ENCODE measurements around the gene TOMM20.
A peak's percentile ranks its signal among the peaks of the same experiment; 100 is the strongest.
"Not testable (repeated sequence)": the region's sequence is repeated elsewhere in the genome, so short reads cannot be mapped to it uniquely, and the experiment has no call there.

TOMM20 gene

GRCh38 chr1:235128456-235129328 lies at the start of gene TOMM20:
TSS of gene TOMM20 (minus strand) at chr1:235128837. CDS start at chr1:235128715, 122 bp downstream.
- peak; percentile 68 for DNase-seq

GRCh38 chr1:235176486-235176885 lies 47.8 kb upstream of the TOMM20 start:
- DNase-seq: no peak

DNA sequence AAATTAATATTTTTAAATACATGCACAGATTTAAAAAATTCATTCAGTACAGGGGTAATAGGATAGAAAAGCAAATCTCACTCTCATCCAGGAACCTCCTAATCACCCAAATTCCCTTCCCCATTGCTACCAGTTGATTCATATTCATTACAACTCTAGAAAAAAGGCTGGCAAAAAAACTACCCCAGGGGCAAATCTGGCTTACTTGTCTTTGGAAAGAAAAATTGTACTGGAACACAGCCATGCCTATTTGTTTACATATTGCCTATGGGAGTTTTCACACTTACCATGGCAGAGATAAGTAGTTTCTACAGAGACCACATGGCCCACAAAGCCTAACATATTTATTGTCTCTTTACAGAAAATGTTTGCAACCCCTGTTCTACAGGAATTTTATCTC lies 41.3 kb upstream of the TOMM20 start:
- no peak for DNase-seq

- DNase-seq: no peak
Measured at GRCh38 chr1:235168375-235168774, 39.7 kb upstream of the TOMM20 start.

- DNase-seq: no peak
Measured at GRCh38 chr1:235161685-235162327, 33.2 kb upstream of the TOMM20 start.

DNA sequence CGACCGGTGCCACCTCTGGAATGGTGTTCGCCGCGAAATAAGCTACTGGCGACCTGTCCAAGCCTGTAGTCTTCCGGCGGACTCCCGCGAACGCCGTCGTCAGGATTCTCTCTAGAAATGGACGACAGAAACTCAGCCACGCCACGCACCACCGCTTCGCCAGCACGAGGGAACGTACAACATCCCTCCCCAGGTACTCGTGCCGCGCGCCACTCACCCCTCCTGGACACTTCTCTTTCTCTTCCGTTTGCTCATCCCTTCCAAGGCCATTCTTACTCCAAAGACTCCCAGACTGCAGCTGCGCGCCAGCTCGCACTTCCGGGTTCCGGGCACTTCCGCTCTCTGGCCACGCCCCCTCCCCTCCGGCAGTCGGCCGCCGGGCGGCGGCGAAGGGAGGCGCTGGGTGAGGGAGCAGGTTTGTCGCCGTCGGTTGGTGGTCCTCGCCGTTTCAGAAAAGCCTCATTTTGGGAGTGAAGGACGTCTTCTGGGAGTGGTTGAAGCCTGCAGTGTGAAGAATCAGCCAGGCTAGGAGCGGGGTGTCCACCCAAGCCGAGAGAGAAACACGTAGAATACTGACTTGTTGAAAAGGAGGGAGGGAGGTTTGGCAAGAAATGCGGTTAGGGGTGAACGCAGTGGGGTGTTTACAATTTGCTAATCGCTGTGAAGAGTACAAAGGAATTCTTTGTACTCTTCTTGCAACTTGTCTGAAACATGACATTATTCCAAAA lies 32.5 kb upstream of the TOMM20 start, which contains the start of gene RBM34:
Gene RBM34, minus strand, starts transcription at position 294 of the 728 bp plus-strand sequence. Its CDS starts 24 bp downstream, at position 270.
- DNase-seq: peak; percentile 22

DNA sequence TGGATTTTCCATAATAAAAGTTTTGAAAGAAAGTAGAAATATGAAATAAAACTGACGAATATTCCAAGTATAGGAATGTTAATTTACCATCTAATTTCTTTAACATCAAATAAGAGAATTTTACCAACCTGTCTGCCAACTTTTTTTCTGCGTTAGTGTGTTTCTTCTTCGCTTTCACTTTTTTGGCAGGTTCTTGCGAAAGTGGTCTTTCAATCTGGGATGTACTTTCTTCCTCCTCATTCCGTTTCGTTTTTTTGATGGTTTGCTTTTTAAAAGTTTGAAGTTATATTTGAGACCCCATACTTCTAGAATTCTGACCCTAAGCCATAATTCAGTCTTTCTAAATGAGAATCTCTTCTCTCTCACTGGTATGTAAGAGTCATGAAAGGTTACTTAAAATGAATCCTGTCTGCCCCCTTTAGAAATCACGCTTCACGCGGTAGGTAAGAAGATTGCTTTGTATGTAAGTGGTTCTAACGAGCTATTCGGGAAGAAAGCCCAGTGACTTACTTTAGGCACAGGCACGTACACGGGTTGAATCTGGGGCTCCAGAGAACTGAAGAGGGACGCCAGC lies 31.8 kb upstream of the TOMM20 start:
- DNase-seq: no peak

DNA sequence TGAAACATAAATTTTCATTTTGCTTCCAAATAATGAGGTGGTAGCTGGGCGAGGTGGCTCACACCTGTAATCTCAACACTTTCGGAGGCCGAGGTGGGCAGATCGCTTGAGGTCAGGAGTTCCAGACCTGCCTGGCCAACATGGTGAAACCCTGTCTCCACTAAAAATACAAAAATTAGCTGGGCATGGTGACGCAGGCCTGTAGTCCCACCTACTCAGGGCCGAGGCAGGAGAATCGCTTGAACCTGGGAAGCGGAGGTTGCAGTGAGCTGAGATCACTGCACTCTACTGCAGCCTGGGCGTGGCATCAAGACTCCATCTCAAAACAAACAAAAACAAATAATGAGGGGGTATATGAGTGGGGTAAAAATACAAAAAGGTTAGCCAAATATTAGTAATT lies 31.3 kb upstream of the TOMM20 start:
- not testable (repeated sequence) for DNase-seq

GRCh38 chr1:235159284-235159683 lies 30.6 kb upstream of the TOMM20 start:
- DNase-seq: not testable (repeated sequence)

- no peak for DNase-seq
Measured at GRCh38 chr1:235158680-235159079, 30.0 kb upstream of the TOMM20 start.

GRCh38 chr1:235157150-235157549 lies 28.5 kb upstream of the TOMM20 start:
- DNase-seq: no peak

GRCh38 chr1:235156740-235157139 lies 28.1 kb upstream of the TOMM20 start:
- DNase-seq: no peak

DNA sequence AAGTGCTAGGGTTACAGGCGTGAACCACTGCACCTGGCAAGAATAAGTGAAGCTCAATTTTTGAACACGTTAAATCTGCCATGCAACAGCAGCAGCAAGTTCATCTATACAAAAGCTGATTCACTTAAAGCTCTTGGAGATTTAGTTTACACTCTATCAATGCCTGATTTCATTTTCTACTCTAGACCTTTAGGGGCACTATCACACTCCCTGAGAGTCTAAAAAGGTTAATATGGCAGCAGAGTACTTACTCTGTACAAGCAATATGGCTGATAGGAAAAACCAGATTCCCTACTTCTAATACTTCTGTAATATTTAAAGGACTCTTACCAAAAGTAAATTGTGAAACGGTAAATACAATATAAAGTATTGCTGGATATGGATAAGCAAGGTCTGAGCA lies 27.6 kb upstream of the TOMM20 start:
- DNase-seq: no peak

GRCh38 chr1:235152235-235152634 lies 23.6 kb upstream of the TOMM20 start:
- no peak for DNase-seq

DNA sequence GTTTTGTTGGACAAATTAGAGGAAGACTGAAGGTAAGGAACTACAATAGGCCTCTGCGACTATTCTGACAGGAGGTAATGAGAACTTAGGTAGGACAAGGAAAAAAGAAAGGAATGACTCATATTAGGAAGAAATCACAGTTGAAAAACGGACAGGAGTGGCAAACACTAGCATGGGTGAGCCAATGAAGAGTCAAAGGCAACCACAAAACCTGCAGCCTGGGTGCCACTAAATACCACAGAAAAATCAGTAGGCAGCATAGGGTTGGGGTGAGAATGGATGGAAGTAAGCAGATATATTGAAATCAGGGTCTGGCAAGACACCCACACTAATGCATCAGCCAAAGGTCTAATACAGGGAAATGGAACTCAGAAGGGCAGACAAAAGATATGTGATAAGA lies 22.4 kb upstream of the TOMM20 start:
- DNase-seq: no peak

GRCh38 chr1:235149824-235150223 lies 21.2 kb upstream of the TOMM20 start:
- no peak for DNase-seq

DNA sequence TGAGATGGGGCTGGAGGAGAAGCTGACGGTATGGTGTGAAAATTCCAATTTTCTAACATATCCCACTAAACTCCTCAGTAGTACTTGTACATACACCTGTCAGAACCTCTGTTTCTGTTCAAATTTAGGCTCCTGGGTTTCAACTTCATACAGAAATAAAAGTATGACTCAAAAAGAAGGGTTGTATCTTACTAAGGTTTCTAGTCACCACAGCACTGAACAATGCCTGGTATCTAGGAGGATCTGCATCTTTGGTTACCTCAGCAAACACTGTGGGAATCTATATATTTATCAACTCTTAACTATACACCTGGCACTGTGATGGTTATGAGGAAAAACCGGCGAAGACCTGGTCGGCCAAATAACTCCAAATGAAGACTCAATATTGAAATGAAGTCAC lies 18.6 kb upstream of the TOMM20 start:
- DNase-seq: no peak

- no peak for DNase-seq
Measured at GRCh38 chr1:235145639-235146038, 17.0 kb upstream of the TOMM20 start.

- no peak for DNase-seq
Measured at GRCh38 chr1:235142991-235143390, 14.4 kb upstream of the TOMM20 start.

GRCh38 chr1:235139315-235139714 lies 10.7 kb upstream of the TOMM20 start:
- no peak for DNase-seq

GRCh38 chr1:235138821-235139220 lies 10.2 kb upstream of the TOMM20 start:
- DNase-seq: no peak

DNA sequence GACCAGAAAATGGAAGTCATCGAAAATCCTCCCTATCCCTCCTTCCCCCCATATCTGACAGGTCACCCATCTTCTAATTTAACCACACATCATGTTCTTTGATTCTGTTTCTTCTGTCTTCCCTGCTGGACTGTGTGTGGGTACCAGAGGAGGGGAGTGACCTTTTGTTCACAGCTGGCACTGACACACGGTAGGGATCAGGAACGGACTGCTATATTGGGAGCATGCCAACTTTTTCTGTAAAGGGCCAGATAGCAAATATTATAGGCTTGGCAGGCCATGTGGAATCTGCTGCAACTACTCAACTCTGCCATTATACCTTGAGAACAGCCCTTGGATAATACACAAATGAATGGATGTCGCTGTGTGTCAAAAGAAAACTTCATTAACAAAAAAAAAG lies 7.5 kb upstream of the TOMM20 start:
- DNase-seq: no peak

- DNase-seq: no peak
Measured at GRCh38 chr1:235134171-235134570, 5.5 kb upstream of the TOMM20 start.

Measured in NCI-H187 treated with DMSO at 0.1 percent for 48 hours (cell line).